Gastroesophageal sphincter (tissue), 4 donors: ENCODE measurements around the gene BHMT2. TPM values are rescaled to one million over a fixed set of nuclear protein-coding genes. Genes with fewer than 3 reads are reported as not detected.

ENCODE experiments used
- ATAC-seq: fragments of 150-250 bp; one replicate; pipeline ENCODE4 v1.9.1; 2016; ENCODE audit warnings: mild to moderate bottlenecking, moderate library complexity
- H3K27ac ChIP-seq, 4 donors: fragments of 200-600 bp; sonication (generic) in 3 of 4; 1 replicate in 3 of 4; 2 replicates in 1 of 4; pipeline ENCODE4 v1.5.1; 2016 to 2019
- H3K27me3 ChIP-seq: fragments of 200-600 bp; sonication (generic); one replicate; pipeline ENCODE4 v1.5.1; 2019
- H3K36me3 ChIP-seq, 2 donors: fragments of 200-600 bp; sonication (generic); one replicate each; pipeline ENCODE4 v1.5.1; 2019; ENCODE audit warnings: control low read depth in 1 of 2
- H3K4me1 ChIP-seq, 3 donors: fragments of 200-600 bp; sonication (generic); 1 replicate in 2 of 3; 2 replicates in 1 of 3; pipeline ENCODE4 v1.5.1; 2016 to 2019; ENCODE audit warnings: control low read depth in 2 of 3
- H3K4me3 ChIP-seq, 2 donors: fragments of 200-600 bp; sonication (generic); one replicate each; pipeline ENCODE4 v1.5.1; 2019; ENCODE audit warnings: mild to moderate bottlenecking in 1 of 2, moderate library complexity in 1 of 2
- H3K9me3 ChIP-seq, 3 donors: fragments of 200-600 bp; sonication (generic); one replicate each; pipeline ENCODE4 v1.5.1; 2017 to 2019; ENCODE audit warnings: control low read depth in 2 of 3
- CTCF ChIP-seq, 4 experiments: fragments of 200-600 bp in 2 of 4; fragments of 450-650 bp in 2 of 4; sonication (generic) in 1 of 4; IDR thresholded peaks; one replicate each; pipeline ENCODE4 v1.5.1; 2017 to 2019; ENCODE audit warnings: antibody characterized with exemption in 4 of 4, mild to moderate bottlenecking in 2 of 4, moderate library complexity in 2 of 4
- EP300 ChIP-seq: sonication (generic); formaldehyde crosslinking; IDR thresholded peaks from one replicate; pipeline ENCODE4 v1.6.1; 2017; ENCODE audit warnings: antibody characterized with exemption, mild to moderate bottlenecking
- POLR2A ChIP-seq, 2 donors: fragments of 450-650 bp; IDR thresholded peaks; one replicate each; pipeline ENCODE4 v1.6.1; 2017; ENCODE audit warnings: antibody characterized with exemption in 2 of 2, mild to moderate bottlenecking in 2 of 2, moderate library complexity in 1 of 2
- POLR2AphosphoS5 ChIP-seq: sonication (generic); formaldehyde crosslinking; IDR thresholded peaks from one replicate; pipeline ENCODE4 v1.6.1; 2017; ENCODE audit warnings: antibody characterized with exemption
- WGBS, 2 donors: methylation state at CpG; one replicate each; pipeline ENCODE4 v1.1.5; 2018; ENCODE audit warnings: low coverage in 1 of 2; 5-methylcytosine and 5-hydroxymethylcytosine counted together
- total RNA-seq, 4 donors: library from RNA; depleted of rRNA; stranded (reverse); fragments of >200 nt; gene quantifications; one replicate each; pipeline ENCODE4 v1.1.0, GENCODE V29; 2016

The BHMT2 gene
- total RNA-seq, 4 donors from 2014 or later: 41.9 to 105 (median 54.8) TPM

GRCh38 chr5:79107020-79107796 is 37.6 kb downstream of the BHMT2 start:
- H3K4me3 ChIP-seq: no peak overlapping the region

GRCh38 chr5:79108086-79108485 is 38.5 kb downstream of the BHMT2 start:
- TF ChIP-seq POLR2AphosphoS5 (no peak), POLR2A (IDR thresholded peaks at IDR 0.05) (no peak), EP300 (no peak), CTCF (IDR thresholded peaks at IDR 0.05) (no peak)
- peak overlapping the region in 2 of 4 donors; percentile 16 to 30 for H3K27ac ChIP-seq
- H3K4me1 ChIP-seq: peaks cover 0 to 30% (median 4%) of the 10 kb centered on the region in 3 donors
- H3K36me3 ChIP-seq: no peaks in the 10 kb centered on the region
- H3K27me3 ChIP-seq: peaks cover 22% of the 10 kb centered on the region
- WGBS, 2 donors: 31 to 38% methylated on average over 3 of the region's 3 CpGs
- no peaks in the 10 kb centered on the region for H3K9me3 ChIP-seq
- ATAC-seq: no peak
- no peak overlapping the region for H3K4me3 ChIP-seq

More at GRCh38 chr5:79107020-79107796, 37.6 kb downstream of the BHMT2 start:
- no peaks in the 10 kb centered on the region for H3K9me3 ChIP-seq
- peak overlapping the region in 1 of 4 donors; percentile 11 for H3K27ac ChIP-seq
- ATAC-seq: peak; percentile 22
- no peaks in the 10 kb centered on the region for H3K36me3 ChIP-seq
- peaks cover 13% of the 10 kb centered on the region for H3K27me3 ChIP-seq
- WGBS, 2 donors: 70 to 79% methylated on average over 7 of the region's 7 CpGs
- peaks cover 0 to 27% (median 4%) of the 10 kb centered on the region in 3 donors for H3K4me1 ChIP-seq
- no peak for TF ChIP-seq EP300
- no peak for TF ChIP-seq POLR2AphosphoS5
- no peak for TF ChIP-seq POLR2A (IDR thresholded peaks at IDR 0.05)
- TF ChIP-seq CTCF (IDR thresholded peaks at IDR 0.05): no peak

- Histone ChIP-seq H3K36me3 (no peaks in the 10 kb centered on the region), H3K4me3 (no peak overlapping the region), H3K27ac (peak overlapping the region in 2 of 4 donors; percentile 16 to 30), H3K9me3 (no peaks in the 10 kb centered on the region), H3K4me1 (peaks cover 0 to 30% (median 4%) of the 10 kb centered on the region in 3 donors), H3K27me3 (peaks cover 22% of the 10 kb centered on the region)
- 57 to 96% methylated on average over 1 to 2 of the region's 8 CpGs for WGBS, 2 donors
- no peak for ATAC-seq
- TF ChIP-seq EP300 (no peak), POLR2A (IDR thresholded peaks at IDR 0.05) (no peak), POLR2AphosphoS5 (no peak), CTCF (IDR thresholded peaks at IDR 0.05) (no peak)
These were observed 39.2 kb downstream of the BHMT2 start for GRCh38 chr5:79108792-79109191.

DNA sequence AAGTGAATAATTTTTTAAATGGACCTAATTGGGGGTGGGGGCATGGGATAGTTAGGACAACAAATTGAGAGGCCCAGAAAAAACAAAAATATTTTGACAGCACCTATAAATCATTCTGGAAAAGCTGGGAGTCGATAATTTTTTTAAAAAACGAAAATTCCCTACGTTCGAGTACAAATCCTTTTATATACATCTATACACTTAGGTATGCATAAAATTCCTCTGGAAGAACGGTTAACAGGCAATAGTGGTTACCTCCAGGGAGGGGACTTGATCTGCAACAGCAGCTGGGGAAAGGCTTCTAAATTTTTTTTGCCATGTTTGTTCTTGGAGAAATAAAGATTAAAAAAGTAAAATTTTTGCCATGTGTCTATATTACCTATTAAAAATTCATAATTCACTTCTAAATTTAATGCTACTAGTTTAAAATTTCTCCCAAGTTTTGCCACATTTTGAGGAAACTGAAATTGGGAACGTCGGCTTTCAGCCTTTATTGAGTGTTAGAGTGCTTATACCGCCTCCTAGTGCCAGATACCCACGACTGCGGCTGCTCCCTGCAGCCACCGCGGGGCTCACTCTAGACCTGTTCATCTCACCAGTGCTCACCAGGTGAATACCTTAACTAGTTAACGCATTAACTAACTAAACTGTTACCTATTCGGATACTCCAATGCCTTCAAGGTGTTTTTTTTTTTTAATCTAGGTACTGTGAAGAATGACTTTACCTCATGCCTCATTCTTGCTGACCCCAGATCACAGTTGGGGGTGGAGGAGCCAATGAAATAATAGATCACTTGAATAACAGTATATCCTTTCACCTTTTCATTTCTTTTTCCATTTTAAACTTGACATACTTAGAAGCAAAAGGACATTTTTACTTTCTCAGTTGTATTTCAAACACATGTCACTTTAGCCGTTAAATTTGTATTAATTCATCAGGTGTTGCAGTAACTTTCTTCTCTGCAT is 40.2 kb downstream of the BHMT2 start:
- Histone ChIP-seq H3K9me3 (no peaks in the 10 kb centered on the region), H3K27me3 (peaks cover 22% of the 10 kb centered on the region), H3K36me3 (no peaks in the 10 kb centered on the region), H3K4me3 (no peak overlapping the region), H3K4me1 (peaks cover 0 to 30% (median 4%) of the 10 kb centered on the region in 3 donors), H3K27ac (no peak overlapping the region)
- ATAC-seq: no peak
- TF ChIP-seq POLR2AphosphoS5 (no peak), EP300 (no peak), POLR2A (IDR thresholded peaks at IDR 0.05) (no peak), CTCF (IDR thresholded peaks at IDR 0.05) (peak in 1 of 4 experiments; percentile 39)
- WGBS, 2 donors: 57 to 70% methylated on average over 15 of the region's 15 CpGs
